ENCODE data around the gene ROBO1.

The ROBO1 gene

GRCh38 chr3:79067734-79068133 lies 700.1 kb downstream of the ROBO1 start:
- no peak for DNase-seq
- Mint-ChIP-seq H3K27ac (no peak overlapping the region), H3K9me3 (peaks cover 16% of the 10 kb centered on the region), H3K4me3 (no peak overlapping the region), H3K36me3 (ENCODE audit: low read depth) (no peaks in the 10 kb centered on the region), H3K27me3 (no peaks in the 10 kb centered on the region), H3K4me1 (ENCODE audit: low read depth) (no peaks in the 10 kb centered on the region)

DNA sequence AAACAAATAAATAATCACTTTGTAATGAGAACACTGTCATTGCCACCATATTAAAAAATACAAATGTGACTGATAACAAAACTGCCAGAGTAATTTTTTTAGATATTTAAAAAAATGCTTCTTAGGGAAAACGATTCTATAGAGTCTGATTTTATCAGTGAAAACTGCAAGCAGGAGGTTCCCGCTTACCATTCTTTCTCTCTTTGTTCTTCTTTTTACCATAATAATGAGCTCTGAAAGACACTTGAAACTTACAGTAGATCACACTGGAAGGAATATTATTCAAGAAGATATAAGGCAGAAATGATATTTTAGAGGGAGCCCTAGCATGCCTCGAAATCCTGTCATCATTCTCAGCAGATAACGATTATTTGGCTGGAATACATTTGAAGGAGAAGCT lies 701.3 kb downstream of the ROBO1 start:
- no peaks in the 10 kb centered on the region for H3K36me3 Mint-ChIP-seq (ENCODE audit: low read depth)
- no peaks in the 10 kb centered on the region for H3K4me1 Mint-ChIP-seq (ENCODE audit: low read depth)
- peaks cover 17% of the 10 kb centered on the region for H3K9me3 Mint-ChIP-seq
- H3K27me3 Mint-ChIP-seq = no peaks in the 10 kb centered on the region
- DNase-seq = no peak
- no peak overlapping the region for H3K27ac Mint-ChIP-seq
- no peak overlapping the region for H3K4me3 Mint-ChIP-seq

DNA sequence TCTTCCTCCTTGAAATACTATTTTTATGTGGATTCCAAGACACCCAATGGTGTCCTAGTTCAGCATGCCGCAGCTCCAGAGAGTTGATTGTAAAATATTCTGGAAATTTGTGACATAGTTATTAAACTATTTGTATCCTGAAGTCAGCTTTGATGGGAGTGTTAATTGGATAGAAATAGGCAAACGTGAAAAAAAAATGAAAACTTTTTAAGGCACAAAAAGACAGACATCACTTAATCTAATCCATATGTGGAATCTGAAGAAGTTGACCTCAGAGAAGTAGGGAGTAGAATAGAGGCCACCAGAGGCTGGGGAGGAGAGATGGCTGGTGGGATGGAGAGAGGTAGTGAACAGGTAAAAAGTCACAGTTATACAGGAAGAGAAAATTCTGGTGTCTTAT lies 704.2 kb downstream of the ROBO1 start:
- H3K27ac Mint-ChIP-seq = no peak overlapping the region
- no peak for DNase-seq
- H3K36me3 Mint-ChIP-seq (ENCODE audit: low read depth) = no peaks in the 10 kb centered on the region
- H3K4me1 Mint-ChIP-seq (ENCODE audit: low read depth) = no peaks in the 10 kb centered on the region
- no peaks in the 10 kb centered on the region for H3K27me3 Mint-ChIP-seq
- no peak overlapping the region for H3K4me3 Mint-ChIP-seq
- peaks cover 19% of the 10 kb centered on the region for H3K9me3 Mint-ChIP-seq

DNA sequence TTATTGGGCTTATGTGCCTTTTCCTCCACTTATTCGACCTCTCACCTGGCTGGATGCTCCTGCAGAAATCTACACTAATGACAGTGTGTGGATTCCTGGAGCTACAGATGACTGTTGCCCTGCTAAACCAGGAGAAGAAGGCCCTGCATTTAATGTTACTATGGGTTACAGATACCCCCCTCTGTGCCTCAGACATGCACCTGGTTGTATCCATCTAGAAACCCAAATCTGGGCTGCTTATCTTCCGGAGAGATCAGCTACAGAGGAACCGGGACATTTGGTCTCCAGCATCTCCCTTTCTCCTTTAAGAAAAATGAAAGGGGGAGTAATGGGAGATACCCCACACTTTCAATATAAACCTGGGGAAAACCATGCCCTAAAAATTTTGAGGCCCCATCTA lies 710.0 kb downstream of the ROBO1 start:
- H3K4me3 Mint-ChIP-seq = no peak overlapping the region
- no peaks in the 10 kb centered on the region for H3K36me3 Mint-ChIP-seq (ENCODE audit: low read depth)
- H3K27ac Mint-ChIP-seq = no peak overlapping the region
- no peaks in the 10 kb centered on the region for H3K4me1 Mint-ChIP-seq (ENCODE audit: low read depth)
- no peaks in the 10 kb centered on the region for H3K27me3 Mint-ChIP-seq
- peaks cover 29% of the 10 kb centered on the region for H3K9me3 Mint-ChIP-seq
- DNase-seq = no peak

DNA sequence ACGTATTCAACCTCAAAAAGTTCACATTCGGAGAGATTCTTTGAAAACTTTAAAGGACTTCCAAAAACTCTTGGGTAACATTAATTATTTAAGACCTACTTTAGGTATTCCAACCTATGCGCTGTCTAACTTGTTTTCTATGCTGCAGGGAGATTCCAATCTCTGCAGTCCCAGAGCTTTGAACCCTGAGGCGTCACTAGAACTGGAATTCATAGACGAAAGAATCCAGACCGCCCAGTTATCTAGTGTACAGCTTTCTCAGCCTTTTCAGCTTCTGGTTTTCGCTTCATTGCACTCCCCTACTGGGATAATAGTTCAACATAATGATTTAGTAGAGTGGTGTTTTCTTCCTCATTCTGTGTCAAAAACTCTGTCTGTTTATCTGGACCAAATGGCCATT lies 711.3 kb downstream of the ROBO1 start:
- no peak for DNase-seq
- peaks cover 37% of the 10 kb centered on the region for H3K9me3 Mint-ChIP-seq
- H3K27ac Mint-ChIP-seq = no peak overlapping the region
- H3K27me3 Mint-ChIP-seq = no peaks in the 10 kb centered on the region
- no peaks in the 10 kb centered on the region for H3K4me1 Mint-ChIP-seq (ENCODE audit: low read depth)
- no peak overlapping the region for H3K4me3 Mint-ChIP-seq
- no peaks in the 10 kb centered on the region for H3K36me3 Mint-ChIP-seq (ENCODE audit: low read depth)

DNA sequence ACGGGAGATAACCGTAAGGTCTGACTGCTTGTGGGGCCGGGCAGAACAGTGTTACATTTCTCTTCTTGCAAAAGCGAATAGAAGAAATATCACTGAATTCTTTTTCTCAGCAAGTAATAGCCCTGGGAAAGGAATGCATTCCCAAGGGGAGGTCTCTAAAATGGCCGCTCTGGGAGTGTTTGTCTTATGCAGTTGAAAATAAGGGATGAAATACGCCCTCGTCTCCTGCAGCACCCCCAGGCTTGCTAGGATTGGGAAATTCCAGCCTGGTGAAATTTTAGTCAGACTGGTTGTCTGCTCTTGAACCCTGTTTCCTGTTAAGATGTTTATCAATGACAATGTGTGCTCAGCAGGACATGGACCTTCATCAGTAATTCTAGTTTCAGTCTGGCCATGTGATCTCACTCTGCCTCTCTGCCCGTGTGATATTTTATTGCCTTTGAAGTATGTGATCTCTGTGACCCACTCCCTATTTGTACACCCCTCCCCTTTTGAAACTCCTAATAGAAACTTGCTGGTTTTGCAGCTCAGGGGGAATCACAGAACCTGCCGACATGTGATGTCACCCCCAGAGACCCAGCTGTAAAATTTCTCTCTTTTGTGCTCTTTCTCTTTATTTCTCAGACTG lies 715.6 kb downstream of the ROBO1 start:
- peaks cover 62% of the 10 kb centered on the region for H3K9me3 Mint-ChIP-seq
- H3K4me1 Mint-ChIP-seq (ENCODE audit: low read depth) = no peaks in the 10 kb centered on the region
- no peak for DNase-seq
- no peak overlapping the region for H3K4me3 Mint-ChIP-seq
- H3K36me3 Mint-ChIP-seq (ENCODE audit: low read depth) = no peaks in the 10 kb centered on the region
- H3K27ac Mint-ChIP-seq = no peak overlapping the region
- H3K27me3 Mint-ChIP-seq = no peaks in the 10 kb centered on the region

- Mint-ChIP-seq H3K27me3 (no peaks in the 10 kb centered on the region), H3K4me1 (ENCODE audit: low read depth) (no peaks in the 10 kb centered on the region), H3K36me3 (ENCODE audit: low read depth) (no peaks in the 10 kb centered on the region), H3K4me3 (no peak overlapping the region), H3K27ac (no peak overlapping the region), H3K9me3 (peaks cover 47% of the 10 kb centered on the region)
- no peak for DNase-seq
These were observed 720.2 kb downstream of the ROBO1 start for GRCh38 chr3:79047581-79047980.

DNA sequence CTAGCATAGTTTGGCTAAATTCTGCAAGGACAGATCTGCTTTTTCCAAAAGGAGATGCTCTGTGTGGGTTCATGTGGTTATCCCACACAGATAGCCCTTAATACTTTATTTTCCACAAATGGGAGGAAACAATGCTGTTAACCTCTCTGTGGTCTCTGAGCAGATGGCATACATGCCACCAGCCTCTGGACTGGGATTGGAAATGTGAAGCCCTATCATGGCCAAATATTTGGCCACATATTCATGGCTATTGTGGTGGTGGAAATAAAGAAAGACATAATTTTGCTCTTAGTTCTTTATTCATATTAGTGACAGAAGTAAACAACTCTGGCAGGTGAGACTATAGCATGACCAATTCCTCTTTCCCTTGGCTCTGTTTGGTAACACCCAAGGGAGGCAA lies 726.2 kb downstream of the ROBO1 start:
- Mint-ChIP-seq H3K27me3 (no peaks in the 10 kb centered on the region), H3K27ac (no peak overlapping the region), H3K4me1 (ENCODE audit: low read depth) (no peaks in the 10 kb centered on the region), H3K36me3 (ENCODE audit: low read depth) (no peaks in the 10 kb centered on the region), H3K4me3 (no peak overlapping the region), H3K9me3 (peaks cover 7% of the 10 kb centered on the region)
- no peak for DNase-seq

- Mint-ChIP-seq H3K9me3 (peaks cover 3% of the 10 kb centered on the region), H3K27ac (no peak overlapping the region), H3K36me3 (ENCODE audit: low read depth) (no peaks in the 10 kb centered on the region), H3K4me3 (no peak overlapping the region), H3K4me1 (ENCODE audit: low read depth) (no peaks in the 10 kb centered on the region), H3K27me3 (no peaks in the 10 kb centered on the region)
- DNase-seq = no peak
These were observed 727.1 kb downstream of the ROBO1 start for GRCh38 chr3:79040701-79041100.

DNA sequence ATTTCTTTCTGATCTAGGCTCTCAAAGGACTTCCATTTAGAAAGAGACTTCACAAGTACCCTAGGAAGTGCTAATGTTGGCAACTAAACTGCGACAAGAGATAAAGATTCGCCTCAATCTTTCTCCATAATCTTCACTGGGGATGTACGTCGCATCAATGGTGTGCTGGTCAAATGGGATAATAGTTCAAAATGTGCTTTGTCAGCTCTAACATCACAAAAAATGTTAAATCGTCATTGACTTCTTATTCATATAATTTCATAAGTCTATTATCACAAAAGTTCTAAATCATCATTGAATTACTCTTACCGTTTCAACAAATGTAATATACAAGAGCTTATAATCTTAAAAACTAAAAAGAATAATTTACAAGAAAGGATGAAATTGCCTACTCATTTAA lies 727.7 kb downstream of the ROBO1 start:
- Mint-ChIP-seq H3K4me3 (no peak overlapping the region), H3K4me1 (ENCODE audit: low read depth) (no peaks in the 10 kb centered on the region), H3K9me3 (peaks cover 3% of the 10 kb centered on the region), H3K36me3 (ENCODE audit: low read depth) (no peaks in the 10 kb centered on the region), H3K27me3 (no peaks in the 10 kb centered on the region), H3K27ac (no peak overlapping the region)
- DNase-seq = no peak

DNA sequence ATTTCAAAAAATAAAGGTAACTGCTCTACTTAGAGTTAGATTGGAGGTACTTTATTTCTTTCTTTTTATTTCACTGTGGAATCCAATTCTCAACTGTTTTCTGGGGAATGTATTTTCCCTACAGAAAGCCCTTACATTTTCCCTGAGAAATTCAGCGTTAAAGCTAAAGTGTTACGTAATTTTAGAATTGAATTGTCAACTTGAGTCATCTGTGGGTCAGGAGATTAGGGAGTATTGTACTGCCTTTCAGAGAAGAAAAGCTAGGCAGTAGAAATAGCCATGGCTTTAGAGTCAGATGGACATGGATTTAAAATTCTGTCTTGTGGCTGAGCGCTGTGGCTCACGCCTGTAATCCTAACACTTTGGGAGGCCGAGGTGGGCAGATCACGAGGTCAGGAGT lies 728.6 kb downstream of the ROBO1 start:
- H3K27ac Mint-ChIP-seq = no peak overlapping the region
- no peak overlapping the region for H3K4me3 Mint-ChIP-seq
- H3K9me3 Mint-ChIP-seq = peaks cover 3% of the 10 kb centered on the region
- no peaks in the 10 kb centered on the region for H3K27me3 Mint-ChIP-seq
- no peak for DNase-seq
- no peaks in the 10 kb centered on the region for H3K4me1 Mint-ChIP-seq (ENCODE audit: low read depth)
- no peaks in the 10 kb centered on the region for H3K36me3 Mint-ChIP-seq (ENCODE audit: low read depth)

DNA sequence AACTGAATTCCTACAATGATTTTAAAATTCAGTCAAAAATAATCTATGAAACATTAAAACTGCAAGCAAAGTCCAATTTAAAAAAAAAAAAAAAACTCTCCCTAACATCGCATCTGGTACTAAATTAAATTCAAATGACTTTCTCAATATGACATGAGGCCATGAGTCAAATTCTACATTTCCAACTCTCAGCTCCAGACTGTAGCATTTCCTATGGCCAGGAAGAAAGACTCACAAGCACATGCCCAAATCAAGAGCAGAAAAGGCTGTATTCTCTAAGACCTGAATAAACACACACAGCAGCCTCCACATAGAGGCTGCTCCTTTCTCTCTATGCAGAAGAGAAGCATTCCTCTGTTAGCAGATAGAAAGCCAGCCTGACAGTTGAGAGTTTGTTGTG lies 729.2 kb downstream of the ROBO1 start:
- Mint-ChIP-seq H3K36me3 (ENCODE audit: low read depth) (no peaks in the 10 kb centered on the region), H3K27me3 (no peaks in the 10 kb centered on the region), H3K27ac (no peak overlapping the region), H3K9me3 (peaks cover 3% of the 10 kb centered on the region), H3K4me3 (no peak overlapping the region), H3K4me1 (ENCODE audit: low read depth) (no peaks in the 10 kb centered on the region)
- no peak for DNase-seq

DNA sequence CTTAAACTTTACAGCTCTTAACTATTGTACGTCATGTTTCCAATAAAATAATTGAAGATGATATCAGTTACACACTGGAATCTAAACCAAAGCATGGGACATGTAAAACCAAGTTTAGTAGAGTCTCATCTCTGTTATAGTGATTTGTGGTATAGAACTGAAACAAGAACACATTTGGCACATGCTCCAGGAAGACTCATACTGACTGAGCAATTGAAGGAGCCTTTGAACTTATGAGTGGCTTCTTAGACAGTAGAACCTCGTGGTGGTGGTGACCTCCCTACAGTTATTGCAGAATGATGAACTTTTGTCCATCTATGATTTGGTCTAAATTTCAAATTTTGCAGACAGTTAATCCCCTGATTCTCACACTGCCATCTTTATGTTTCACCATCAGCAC lies 729.7 kb downstream of the ROBO1 start:
- no peak overlapping the region for H3K27ac Mint-ChIP-seq
- no peaks in the 10 kb centered on the region for H3K27me3 Mint-ChIP-seq
- no peak for DNase-seq
- H3K36me3 Mint-ChIP-seq (ENCODE audit: low read depth) = no peaks in the 10 kb centered on the region
- no peak overlapping the region for H3K4me3 Mint-ChIP-seq
- H3K9me3 Mint-ChIP-seq = peaks cover 3% of the 10 kb centered on the region
- H3K4me1 Mint-ChIP-seq (ENCODE audit: low read depth) = no peaks in the 10 kb centered on the region

- no peak for DNase-seq
- H3K9me3 Mint-ChIP-seq = no peaks in the 10 kb centered on the region
- no peaks in the 10 kb centered on the region for H3K4me1 Mint-ChIP-seq (ENCODE audit: low read depth)
- no peaks in the 10 kb centered on the region for H3K27me3 Mint-ChIP-seq
- H3K4me3 Mint-ChIP-seq = no peak overlapping the region
- H3K36me3 Mint-ChIP-seq (ENCODE audit: low read depth) = no peaks in the 10 kb centered on the region
- H3K27ac Mint-ChIP-seq = no peak overlapping the region
These were observed 735.0 kb downstream of the ROBO1 start for GRCh38 chr3:79032686-79033318.

GRCh38 chr3:79030157-79030556 lies 737.6 kb downstream of the ROBO1 start:
- Mint-ChIP-seq H3K9me3 (peaks cover under 1% of the 10 kb centered on the region), H3K27ac (no peak overlapping the region), H3K4me1 (ENCODE audit: low read depth) (no peaks in the 10 kb centered on the region), H3K4me3 (no peak overlapping the region), H3K27me3 (no peaks in the 10 kb centered on the region), H3K36me3 (ENCODE audit: low read depth) (no peaks in the 10 kb centered on the region)
- no peak for DNase-seq

GRCh38 chr3:79028916-79029315 lies 738.9 kb downstream of the ROBO1 start:
- Mint-ChIP-seq H3K27me3 (no peaks in the 10 kb centered on the region), H3K36me3 (ENCODE audit: low read depth) (no peaks in the 10 kb centered on the region), H3K4me1 (ENCODE audit: low read depth) (no peaks in the 10 kb centered on the region), H3K4me3 (no peak overlapping the region), H3K27ac (no peak overlapping the region), H3K9me3 (peaks cover 3% of the 10 kb centered on the region)
- DNase-seq = no peak

Measured in activated T-cell treated with anti-CD3 and anti-CD28 coated beads, Interleukin-2, amount 50 U/mL, for 24 hours (primary cell).